CD4-positive, alpha-beta T cell (primary cell): ENCODE measurements around the gene SERPINI1. TPM values are rescaled to one million over a fixed set of nuclear protein-coding genes. Genes with fewer than 3 reads are reported as not detected.

ENCODE experiments used
- ATAC-seq: fragments of 200-7000 bp; cut with Tn5 transposase; one replicate; pipeline ENCODE4 v1.10.0; 2022; ENCODE audit warnings: mild to moderate bottlenecking; ENCODE audit not compliant: poor library complexity
- CTCF ChIA-PET: fragments of 350-600 bp; sonication (Branson Sonifier 250); formaldehyde crosslinking; loops from one replicate; lab custom pipeline; 2021; ENCODE audit warnings: antibody characterized with exemption, inconsistent platforms; lab: Charles Lee
- POLR2A ChIA-PET: fragments of 350-600 bp; sonication (Branson Sonifier 250); formaldehyde crosslinking; loops from one replicate; lab custom pipeline; 2021; ENCODE audit warnings: antibody characterized with exemption, inconsistent platforms; lab: Charles Lee
- DNase-seq, 14 experiments: peaks; one replicate each; pipeline ENCODE4 v3.0.0-alpha.2; 2013 to 2020; ENCODE audit warnings: mixed read lengths in 2 of 14
- H3K27ac ChIP-seq, 2 donors: one replicate each; pipeline versions ENCODE4 v1.5.1 to v1.7.0; 2013; ENCODE audit warnings: low read length in 2 of 2, low read depth in 1 of 2, mild to moderate bottlenecking in 1 of 2
- H3K27me3 ChIP-seq, 2 experiments: 1 replicate in 1 of 2; 2 replicates in 1 of 2; pipeline versions ENCODE4 v1.6.1 to v1.7.0; 2013; ENCODE audit warnings: low read length in 2 of 2, control low read depth in 1 of 2, mild to moderate bottlenecking in 1 of 2, moderate library complexity in 1 of 2; ENCODE audit not compliant: insufficient read depth in 2 of 2, control insufficient read depth in 1 of 2
- H3K36me3 ChIP-seq: one replicate; pipeline ENCODE4 v1.6.1; 2013; ENCODE audit warnings: low read length, control low read depth; ENCODE audit not compliant: insufficient read depth
- H3K4me1 ChIP-seq: one replicate; pipeline ENCODE4 v1.6.1; 2013; ENCODE audit warnings: low read length, control low read depth; ENCODE audit not compliant: insufficient read depth
- H3K4me3 ChIP-seq: one replicate; pipeline ENCODE4 v1.5.1; 2013; ENCODE audit warnings: mild to moderate bottlenecking, low read length, moderate library complexity
- H3K9me3 ChIP-seq, 2 experiments: 1 replicate in 1 of 2; 2 replicates in 1 of 2; pipeline versions ENCODE4 v1.6.1 to v1.7.0; 2013; ENCODE audit warnings: low read length in 2 of 2, mild to moderate bottlenecking in 2 of 2, control low read depth in 1 of 2, moderate library complexity in 1 of 2; ENCODE audit not compliant: control insufficient read depth in 1 of 2, insufficient read depth in 1 of 2
- H3K27ac Mint-ChIP-seq: one replicate; pipeline ENCODE4 v1.8.0; 2020; ENCODE audit warnings: mixed read lengths
- H3K27me3 Mint-ChIP-seq: one replicate; pipeline ENCODE4 v1.8.0; 2021; ENCODE audit warnings: mixed read lengths
- H3K36me3 Mint-ChIP-seq: one replicate; pipeline ENCODE4 v1.8.0; 2021; ENCODE audit warnings: low read depth, mixed read lengths
- H3K4me1 Mint-ChIP-seq: one replicate; pipeline ENCODE4 v1.8.0; 2021; ENCODE audit warnings: low read depth, mixed read lengths
- H3K4me3 Mint-ChIP-seq: one replicate; pipeline ENCODE4 v1.8.0; 2020; ENCODE audit warnings: mild to moderate bottlenecking, mixed read lengths
- H3K9me3 Mint-ChIP-seq: one replicate; pipeline ENCODE4 v1.8.0; 2020; ENCODE audit warnings: mixed read lengths
- intact Hi-C, 2 experiments: fragments of 100-400 bp; cut with DNase I in 1 of 2; cut with micrococcal nuclease in 1 of 2; formaldehyde crosslinking; loops; one replicate each; pipeline versions ENCODE4 v1.15.1 to v1.9.0; 2023 to 2025; cut with DNase I, micrococcal nuclease
- total RNA-seq, 174 experiments: library from RNA in 2 of 174; stranded (reverse) in 2 of 174; gene quantifications; one replicate each; pipeline ENCODE4 v1.2.3 and lab custom pipeline; 2021 to 2026
- TF ChIP-seq, protein P1 (sequence below): fragments of 200-600 bp; IDR thresholded peaks from one replicate; pipeline ENCODE4 v1.8.0; 2022; ENCODE audit warnings: antibody characterized with exemption, mild to moderate bottlenecking

SERPINI1 gene
- total RNA-seq, 2 experiments from 2014 or later: 0.64 to 0.66 TPM

DNA sequence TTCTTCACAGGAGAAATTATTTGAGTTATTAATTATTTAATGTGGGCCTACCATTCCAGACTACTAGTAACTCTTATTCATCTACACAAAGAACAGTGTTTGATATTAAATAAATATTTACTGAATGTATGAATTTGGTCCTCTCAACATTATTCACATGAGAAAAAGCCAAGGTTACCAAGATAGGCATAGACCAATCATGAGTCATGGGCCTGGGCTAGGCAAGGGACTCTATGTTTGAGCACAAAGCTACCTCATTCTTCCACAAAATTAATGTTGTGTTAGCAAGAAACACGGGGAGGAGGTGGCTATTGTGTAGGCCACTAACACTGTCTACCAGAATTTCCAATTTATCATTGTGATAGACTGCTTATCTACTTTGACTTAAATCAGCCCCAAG, 115.7 kb downstream of the SERPINI1 start:
- H3K27me3 ChIP-seq: no peaks in the 10 kb centered on the region
- no peaks in the 10 kb centered on the region for H3K9me3 ChIP-seq
- DNase-seq: no peak
- no peak for ATAC-seq
- H3K4me1 ChIP-seq: no peaks in the 10 kb centered on the region
- H3K9me3 Mint-ChIP-seq: no peaks in the 10 kb centered on the region
- ChIA-PET POLR2A (no interaction called here), CTCF (no interaction called here)
- H3K27me3 Mint-ChIP-seq: no peaks in the 10 kb centered on the region
- intact Hi-C loops: no loop called here
- H3K4me3 ChIP-seq: no peak overlapping the region
- no peak overlapping the region for H3K27ac ChIP-seq
- no peak overlapping the region for H3K27ac Mint-ChIP-seq
- no peaks in the 10 kb centered on the region for H3K36me3 Mint-ChIP-seq
- H3K4me1 Mint-ChIP-seq: no peaks in the 10 kb centered on the region
- H3K4me3 Mint-ChIP-seq: no peak overlapping the region
- no peaks in the 10 kb centered on the region for H3K36me3 ChIP-seq
- TF ChIP-seq, protein P1, sequence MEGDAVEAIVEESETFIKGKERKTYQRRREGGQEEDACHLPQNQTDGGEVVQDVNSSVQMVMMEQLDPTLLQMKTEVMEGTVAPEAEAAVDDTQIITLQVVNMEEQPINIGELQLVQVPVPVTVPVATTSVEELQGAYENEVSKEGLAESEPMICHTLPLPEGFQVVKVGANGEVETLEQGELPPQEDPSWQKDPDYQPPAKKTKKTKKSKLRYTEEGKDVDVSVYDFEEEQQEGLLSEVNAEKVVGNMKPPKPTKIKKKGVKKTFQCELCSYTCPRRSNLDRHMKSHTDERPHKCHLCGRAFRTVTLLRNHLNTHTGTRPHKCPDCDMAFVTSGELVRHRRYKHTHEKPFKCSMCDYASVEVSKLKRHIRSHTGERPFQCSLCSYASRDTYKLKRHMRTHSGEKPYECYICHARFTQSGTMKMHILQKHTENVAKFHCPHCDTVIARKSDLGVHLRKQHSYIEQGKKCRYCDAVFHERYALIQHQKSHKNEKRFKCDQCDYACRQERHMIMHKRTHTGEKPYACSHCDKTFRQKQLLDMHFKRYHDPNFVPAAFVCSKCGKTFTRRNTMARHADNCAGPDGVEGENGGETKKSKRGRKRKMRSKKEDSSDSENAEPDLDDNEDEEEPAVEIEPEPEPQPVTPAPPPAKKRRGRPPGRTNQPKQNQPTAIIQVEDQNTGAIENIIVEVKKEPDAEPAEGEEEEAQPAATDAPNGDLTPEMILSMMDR: no peak

DNA sequence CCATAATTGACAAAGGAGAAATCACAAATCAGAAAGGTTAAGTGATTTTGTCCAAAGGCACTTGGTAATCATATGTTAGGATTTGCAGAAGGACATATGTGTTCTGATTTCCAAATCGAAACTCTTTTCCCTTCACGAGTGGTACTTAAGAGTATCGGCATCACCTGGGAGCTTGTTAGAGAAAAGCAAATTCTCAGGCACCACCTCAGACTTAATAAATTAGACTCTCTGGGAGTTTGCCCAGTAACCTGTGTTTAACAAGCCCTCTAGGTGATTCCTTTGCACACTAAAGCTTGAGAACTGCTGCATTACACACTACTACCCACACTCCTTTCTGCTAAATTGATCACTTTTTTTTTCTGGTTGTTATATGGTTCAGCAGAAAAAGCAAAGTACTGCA, 116.2 kb downstream of the SERPINI1 start:
- Histone ChIP-seq H3K27me3 (no peaks in the 10 kb centered on the region), H3K4me3 (no peak overlapping the region), H3K9me3 (no peaks in the 10 kb centered on the region), H3K36me3 (no peaks in the 10 kb centered on the region), H3K4me1 (no peaks in the 10 kb centered on the region), H3K27ac (no peak overlapping the region)
- H3K9me3 Mint-ChIP-seq: no peaks in the 10 kb centered on the region
- POLR2A ChIA-PET: no interaction called here
- no peaks in the 10 kb centered on the region for H3K36me3 Mint-ChIP-seq
- no peak overlapping the region for H3K4me3 Mint-ChIP-seq
- DNase-seq (no peak), ATAC-seq (no peak)
- TF ChIP-seq, protein P1: no peak
- intact Hi-C loops: no loop called here
- no peaks in the 10 kb centered on the region for H3K27me3 Mint-ChIP-seq
- H3K4me1 Mint-ChIP-seq: no peaks in the 10 kb centered on the region
- CTCF ChIA-PET: no interaction called here
- H3K27ac Mint-ChIP-seq: no peak overlapping the region

DNA sequence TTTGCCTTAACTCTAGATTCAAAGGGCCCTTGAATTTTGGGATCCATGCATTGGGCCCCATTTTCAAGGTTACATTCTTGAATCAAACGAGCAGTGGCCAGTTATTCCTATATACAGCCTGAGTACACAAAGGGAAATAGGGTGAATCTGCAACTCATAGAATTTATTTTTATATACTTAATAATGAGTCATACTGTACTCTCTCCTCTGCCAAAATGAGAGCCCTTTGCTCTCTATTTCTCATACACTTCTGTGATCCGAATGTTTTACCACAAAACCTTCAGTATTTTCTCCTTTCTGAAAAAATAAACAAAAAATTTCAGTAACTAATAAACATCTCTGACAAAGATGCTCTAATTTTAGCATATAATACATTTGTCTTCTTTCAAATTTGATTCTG, 116.7 kb downstream of the SERPINI1 start:
- POLR2A ChIA-PET: no interaction called here
- DNase-seq: no peak
- no peak overlapping the region for H3K27ac Mint-ChIP-seq

More for the DNA sequence above, 116.7 kb downstream of the SERPINI1 start:
- H3K9me3 ChIP-seq: no peaks in the 10 kb centered on the region
- no peaks in the 10 kb centered on the region for H3K4me1 Mint-ChIP-seq
- intact Hi-C loops: no loop called here
- TF ChIP-seq, protein P1: no peak
- H3K36me3 Mint-ChIP-seq: no peaks in the 10 kb centered on the region
- no peaks in the 10 kb centered on the region for H3K4me1 ChIP-seq
- H3K9me3 Mint-ChIP-seq: no peaks in the 10 kb centered on the region
- H3K27ac ChIP-seq: no peak overlapping the region
- no peaks in the 10 kb centered on the region for H3K27me3 Mint-ChIP-seq
- H3K36me3 ChIP-seq: no peaks in the 10 kb centered on the region
- ATAC-seq: no peak
- no peak overlapping the region for H3K4me3 ChIP-seq
- no peaks in the 10 kb centered on the region for H3K27me3 ChIP-seq
- no peak overlapping the region for H3K4me3 Mint-ChIP-seq
- CTCF ChIA-PET: no interaction called here
